ENCODE results near the gene TMA7B.
"Not testable (repeated sequence)": the region's sequence is repeated elsewhere in the genome, so short reads cannot be mapped to it uniquely, and the experiment has no call there.

TMA7B gene

DNA sequence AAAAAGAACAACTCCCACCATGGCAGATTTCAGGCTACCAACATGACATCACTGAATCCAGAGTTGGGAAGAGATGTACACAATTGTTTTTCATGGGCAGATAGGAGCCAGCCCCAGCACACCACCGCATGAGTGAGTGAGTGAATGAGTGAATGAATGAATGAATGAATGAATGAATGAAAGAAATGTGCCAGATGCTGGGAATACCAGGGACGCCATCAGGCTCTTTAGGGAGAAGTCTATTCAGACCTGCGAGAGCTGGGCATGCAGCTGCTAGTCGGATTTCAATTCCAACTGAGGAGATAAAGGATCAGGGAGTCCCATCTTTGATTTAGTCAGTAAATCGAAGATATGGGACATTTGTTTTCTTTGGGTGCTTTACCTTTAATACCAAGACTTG lies 19.3 kb downstream of the TMA7B start:
- DNase-seq (ENCODE audit: low read depth in 2 of 2, low spot score in 1 of 2): no peak

DNA sequence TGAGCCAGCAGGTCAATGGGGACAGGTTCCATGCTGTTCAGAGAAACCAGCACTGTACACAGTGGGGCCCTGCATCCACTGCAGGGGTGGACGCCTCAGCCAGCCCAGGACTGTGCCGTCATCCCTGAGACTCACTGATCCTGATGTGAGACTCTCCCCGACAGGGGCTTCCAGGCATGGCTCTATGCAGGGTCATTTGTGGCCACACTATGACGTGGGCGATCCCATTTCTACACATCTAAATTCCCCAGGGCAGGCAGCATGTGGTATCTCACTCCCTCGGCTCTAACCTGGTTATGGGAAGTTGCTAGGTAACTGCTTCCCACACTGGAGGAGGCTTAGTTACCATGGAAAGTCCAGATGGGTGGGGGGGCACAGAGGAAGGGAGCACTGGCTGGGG lies 20.4 kb downstream of the TMA7B start:
- no peak for DNase-seq (ENCODE audit: low read depth in 2 of 2, low spot score in 1 of 2)

- DNase-seq (ENCODE audit: low read depth in 2 of 2, low spot score in 1 of 2): no peak
These were observed 23.1 kb downstream of the TMA7B start for GRCh38 chr22:39983346-39983745.

DNA sequence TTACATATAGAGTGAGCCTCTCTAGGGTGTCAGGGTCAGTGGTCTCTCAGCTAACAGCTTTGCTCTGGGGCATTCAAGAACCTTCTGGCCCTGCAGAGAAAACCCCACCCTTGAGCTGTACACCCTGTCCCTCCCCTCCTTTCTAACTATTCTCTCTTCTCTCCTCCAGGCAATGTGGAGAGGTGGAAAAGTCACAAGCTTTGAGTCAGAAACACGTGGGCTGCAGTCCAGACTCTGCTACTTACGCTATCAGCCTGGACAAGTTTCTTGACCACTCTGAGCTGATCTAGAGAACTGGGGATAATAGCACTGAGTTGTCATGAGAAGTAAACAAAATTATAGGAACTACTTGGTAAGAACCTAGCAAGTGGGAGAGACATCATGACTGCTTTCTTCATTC lies 23.8 kb downstream of the TMA7B start:
- DNase-seq (ENCODE audit: low read depth in 2 of 2, low spot score in 1 of 2): no peak

DNA sequence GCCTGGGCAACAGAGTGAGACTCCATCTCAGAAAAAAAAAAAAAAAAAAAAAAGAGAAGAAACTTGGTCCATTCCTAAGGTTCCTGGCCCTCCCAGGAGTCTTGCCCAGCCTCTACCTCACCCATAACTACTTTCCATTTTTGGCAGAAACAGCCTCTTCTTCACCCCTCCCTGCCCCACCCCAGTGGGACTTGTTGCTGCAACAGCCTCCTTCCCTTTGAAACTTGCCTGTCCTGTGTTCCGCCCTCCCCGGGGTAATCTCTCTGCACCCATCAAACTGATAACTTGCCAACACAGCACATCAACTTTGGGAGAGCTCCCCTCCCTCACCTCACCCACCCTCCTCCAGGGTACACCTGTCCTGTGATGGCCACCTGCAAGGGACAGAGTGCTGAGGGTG lies 24.5 kb downstream of the TMA7B start:
- no peak for DNase-seq (ENCODE audit: low read depth in 2 of 2, low spot score in 1 of 2)

DNA sequence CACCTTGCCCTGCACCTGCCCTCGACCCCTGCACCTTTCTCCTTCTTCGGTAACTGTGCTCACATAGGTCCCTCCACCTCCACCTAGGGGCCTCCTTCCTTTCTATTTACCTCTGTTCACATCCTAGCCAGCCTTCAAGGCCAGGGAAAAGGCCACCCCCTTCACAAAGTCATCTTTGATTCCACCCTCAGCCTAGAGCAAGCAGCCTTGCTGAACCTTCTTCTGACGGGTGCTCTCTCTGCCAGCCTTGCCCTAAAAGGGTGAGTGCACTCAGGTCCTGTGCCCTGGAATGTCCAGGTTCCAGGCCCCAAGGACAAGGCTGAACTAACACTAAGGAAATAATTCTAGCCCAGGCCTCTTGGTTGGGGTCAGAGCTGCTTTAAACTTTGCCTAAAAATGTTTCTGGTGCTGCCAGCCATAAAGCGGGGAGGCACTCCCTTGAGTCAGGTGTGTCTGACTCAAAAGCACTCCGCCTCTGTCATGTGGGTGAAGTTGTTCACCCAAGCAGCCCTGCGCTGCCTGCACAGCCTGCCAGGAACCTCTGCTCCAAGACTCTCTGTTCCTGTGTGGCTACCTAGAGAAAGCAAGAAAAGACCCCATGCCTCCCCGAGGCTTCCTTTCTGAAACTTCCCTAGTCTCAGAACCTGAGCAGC lies 25.3 kb downstream of the TMA7B start:
- no peak for DNase-seq (ENCODE audit: low read depth in 2 of 2, low spot score in 1 of 2)

- DNase-seq (ENCODE audit: low read depth in 2 of 2, low spot score in 1 of 2): no peak
These were observed 28.4 kb downstream of the TMA7B start for GRCh38 chr22:39988386-39989114.

- DNase-seq (ENCODE audit: low read depth in 2 of 2, low spot score in 1 of 2): no peak
These were observed 29.4 kb downstream of the TMA7B start for GRCh38 chr22:39989633-39990032.

GRCh38 chr22:39990686-39991085 lies 30.5 kb downstream of the TMA7B start:
- no peak for DNase-seq (ENCODE audit: low read depth in 2 of 2, low spot score in 1 of 2)

DNA sequence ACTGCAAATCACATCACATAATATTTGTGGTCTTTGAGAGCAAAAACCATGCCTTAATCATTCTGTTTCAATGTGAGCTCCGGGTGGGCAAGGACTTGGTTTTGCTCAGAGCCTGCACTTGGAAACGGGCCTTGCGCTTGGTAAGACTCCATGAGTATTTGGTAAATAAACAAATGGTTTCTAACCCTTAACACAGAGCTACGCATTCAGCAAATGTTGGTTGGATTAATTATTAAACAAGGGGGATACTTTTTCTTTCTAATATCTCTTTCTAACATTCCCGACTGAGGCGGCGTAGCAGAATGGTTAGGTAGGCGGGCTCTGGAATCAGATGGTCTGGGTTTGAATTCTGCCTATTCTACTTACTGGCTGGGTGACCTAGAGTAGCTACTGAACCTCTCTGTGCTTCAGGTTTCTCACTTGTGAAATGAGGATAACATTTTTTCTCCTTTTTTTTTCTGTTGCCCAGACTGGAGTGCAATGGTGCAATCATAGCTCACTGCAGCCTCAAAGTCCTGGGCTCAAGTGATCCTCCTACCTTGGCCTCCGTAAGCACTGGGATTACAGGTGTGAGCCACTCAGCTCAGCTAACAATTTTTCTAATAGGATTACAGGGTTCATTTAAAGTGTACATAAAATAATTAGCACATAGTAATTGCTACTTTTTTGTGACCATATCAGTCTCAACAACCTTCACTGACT lies 31.1 kb downstream of the TMA7B start:
- no peak for DNase-seq (ENCODE audit: low read depth in 2 of 2, low spot score in 1 of 2)

DNA sequence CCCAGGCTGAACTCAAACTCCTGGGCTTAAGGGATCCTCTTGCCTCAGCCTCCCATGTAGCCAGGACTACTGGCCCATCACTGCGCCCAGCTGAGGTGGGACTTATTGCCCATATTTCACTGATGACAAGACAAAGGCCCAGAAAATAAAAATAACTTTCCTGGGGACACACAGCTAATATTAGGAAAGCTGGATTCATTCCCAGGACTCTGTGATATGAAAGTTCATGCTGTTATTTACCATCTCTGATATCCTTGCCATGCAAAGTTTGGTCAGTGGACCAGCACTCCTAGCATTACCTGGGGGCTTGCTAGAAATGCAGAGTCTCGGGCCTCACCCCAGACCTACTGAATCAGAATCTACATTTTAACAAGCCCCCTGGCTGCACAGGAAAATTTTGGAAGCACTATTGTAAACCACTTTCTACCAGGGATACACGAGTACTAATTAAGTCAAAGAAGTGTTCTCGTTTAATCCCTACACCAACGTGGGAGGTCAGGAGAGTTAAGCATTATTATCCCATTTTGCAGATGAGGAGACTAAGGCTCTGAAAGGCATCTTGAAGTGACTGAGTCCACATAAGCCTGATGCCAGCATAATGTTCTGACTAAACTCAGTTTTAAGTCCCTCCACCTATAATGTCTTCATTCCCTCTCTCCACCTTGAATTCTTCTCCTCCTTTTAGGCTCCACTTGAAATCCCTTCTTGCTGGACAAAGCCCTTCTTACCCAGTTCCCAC lies 32.1 kb downstream of the TMA7B start:
- DNase-seq (ENCODE audit: low read depth in 2 of 2, low spot score in 1 of 2): no peak

DNA sequence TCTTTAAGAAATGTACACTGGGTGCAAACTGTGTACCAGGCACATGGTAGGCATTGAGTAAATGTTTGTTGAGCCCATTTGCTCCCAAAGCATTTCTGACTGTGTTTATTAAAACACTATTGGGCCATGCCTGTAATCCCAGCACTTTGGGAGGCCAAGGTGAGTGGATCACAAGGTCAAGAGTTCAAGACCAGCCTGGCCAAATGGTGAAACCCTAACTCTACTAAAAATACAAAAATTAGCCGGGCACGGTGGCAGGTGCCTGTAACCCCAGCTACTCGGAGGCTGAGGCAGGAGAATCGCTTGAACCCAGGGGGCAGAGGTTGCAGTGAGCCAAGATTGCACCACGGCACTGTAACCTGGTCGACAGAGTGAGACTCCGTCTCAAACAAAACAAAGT lies 32.7 kb downstream of the TMA7B start:
- DNase-seq (ENCODE audit: low read depth in 2 of 2, low spot score in 1 of 2): not testable (repeated sequence)

DNA sequence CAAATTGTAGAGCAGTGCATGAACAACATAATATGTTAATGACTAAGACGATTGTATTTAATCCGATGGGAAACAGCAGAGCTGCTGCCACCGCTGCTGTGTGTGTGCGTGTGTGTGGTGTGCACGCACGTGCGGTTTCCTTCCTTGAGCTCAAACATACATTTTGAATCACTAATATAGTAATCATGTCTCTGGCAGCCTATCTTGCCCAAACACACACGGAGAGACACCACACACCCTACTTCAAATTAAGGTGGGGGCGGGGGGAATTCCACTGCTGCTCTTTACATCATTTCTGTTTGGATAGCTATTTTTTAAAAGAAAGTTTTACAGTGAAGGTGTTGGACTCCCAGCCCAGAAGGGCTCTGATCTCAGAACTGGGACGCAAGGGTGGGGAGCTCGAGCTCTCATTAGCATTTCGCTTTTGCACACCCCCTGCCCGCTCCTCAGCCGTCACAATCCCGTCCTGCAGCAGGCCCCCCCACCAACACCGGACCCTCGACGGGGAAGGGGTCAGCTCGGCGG lies 33.9 kb downstream of the TMA7B start:
- peak; percentile 24 to 50 for DNase-seq (ENCODE audit: low read depth in 2 of 2, low spot score in 1 of 2)

GRCh38 chr22:39994566-39995392 lies 34.6 kb downstream of the TMA7B start, which contains the start of gene FAM83F:
Gene FAM83F, plus strand, starts transcription at chr22:39994954. Its CDS starts 89 bp downstream, at chr22:39995043.
- no peak for DNase-seq (ENCODE audit: low read depth in 2 of 2, low spot score in 1 of 2)

DNA sequence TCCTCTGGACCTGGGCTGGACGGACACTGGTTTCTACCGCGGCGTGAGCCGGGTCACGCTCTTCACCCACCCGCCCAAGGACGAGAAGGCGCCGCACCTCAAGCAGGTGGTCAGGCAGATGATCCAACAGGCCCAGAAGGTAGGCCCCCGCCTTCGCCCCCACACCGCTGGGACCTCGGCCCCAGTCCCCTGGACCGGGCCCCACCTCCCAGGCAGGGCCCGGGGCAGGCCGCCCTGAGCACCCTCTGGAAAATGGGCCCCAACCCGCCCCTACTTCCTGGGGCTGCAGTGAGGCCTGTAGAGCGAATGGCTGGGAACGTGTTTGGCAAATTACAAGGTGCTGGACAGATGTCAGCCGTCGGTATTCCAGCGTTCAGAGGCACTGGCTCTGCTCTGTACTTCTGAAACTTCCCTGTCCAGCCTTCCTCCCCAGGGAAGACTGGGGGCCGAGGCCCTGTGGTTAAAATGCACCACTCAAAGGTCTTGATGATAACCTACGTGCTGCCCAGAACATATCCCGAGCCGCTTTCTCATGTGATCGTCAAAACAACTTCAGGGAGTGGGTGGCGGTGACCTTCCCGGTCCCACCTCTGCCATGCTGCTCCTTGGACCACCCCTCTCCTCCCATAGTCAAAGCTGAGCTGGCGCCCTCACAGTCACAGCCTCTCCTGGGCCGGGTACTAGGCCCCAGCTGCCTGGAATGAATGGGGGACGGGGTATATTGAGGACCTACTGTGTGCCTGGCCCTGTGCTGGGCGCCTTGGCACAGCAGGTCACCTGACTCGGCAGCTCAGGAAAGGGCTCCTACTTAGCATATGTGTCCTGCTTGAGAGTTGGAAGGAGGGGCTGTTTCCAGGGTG lies 35.4 kb downstream of the TMA7B start:
- no peak for DNase-seq (ENCODE audit: low read depth in 2 of 2, low spot score in 1 of 2)

DNA sequence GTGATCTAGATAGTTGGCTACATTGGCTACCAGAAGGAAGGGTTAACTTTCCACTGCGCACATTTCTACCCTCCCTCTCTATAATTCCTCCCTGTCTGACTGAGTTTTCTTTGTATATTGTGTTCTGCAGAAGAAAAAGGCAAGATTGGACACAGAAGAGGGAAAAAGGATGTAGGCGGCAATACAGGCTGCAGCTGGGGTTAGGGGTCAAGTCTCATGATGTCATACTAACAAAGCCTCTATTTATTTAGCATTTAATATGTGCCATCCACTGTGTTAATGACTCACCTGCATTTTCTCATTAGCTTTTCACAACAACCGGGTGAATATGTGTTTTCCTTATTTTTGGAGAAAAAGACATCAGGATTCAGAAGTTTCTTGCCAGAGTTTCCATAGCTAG lies 36.5 kb downstream of the TMA7B start:
- no peak for DNase-seq (ENCODE audit: low read depth in 2 of 2, low spot score in 1 of 2)

GRCh38 chr22:39997421-39997820 lies 37.2 kb downstream of the TMA7B start:
- no peak for DNase-seq (ENCODE audit: low read depth in 2 of 2, low spot score in 1 of 2)

DNA sequence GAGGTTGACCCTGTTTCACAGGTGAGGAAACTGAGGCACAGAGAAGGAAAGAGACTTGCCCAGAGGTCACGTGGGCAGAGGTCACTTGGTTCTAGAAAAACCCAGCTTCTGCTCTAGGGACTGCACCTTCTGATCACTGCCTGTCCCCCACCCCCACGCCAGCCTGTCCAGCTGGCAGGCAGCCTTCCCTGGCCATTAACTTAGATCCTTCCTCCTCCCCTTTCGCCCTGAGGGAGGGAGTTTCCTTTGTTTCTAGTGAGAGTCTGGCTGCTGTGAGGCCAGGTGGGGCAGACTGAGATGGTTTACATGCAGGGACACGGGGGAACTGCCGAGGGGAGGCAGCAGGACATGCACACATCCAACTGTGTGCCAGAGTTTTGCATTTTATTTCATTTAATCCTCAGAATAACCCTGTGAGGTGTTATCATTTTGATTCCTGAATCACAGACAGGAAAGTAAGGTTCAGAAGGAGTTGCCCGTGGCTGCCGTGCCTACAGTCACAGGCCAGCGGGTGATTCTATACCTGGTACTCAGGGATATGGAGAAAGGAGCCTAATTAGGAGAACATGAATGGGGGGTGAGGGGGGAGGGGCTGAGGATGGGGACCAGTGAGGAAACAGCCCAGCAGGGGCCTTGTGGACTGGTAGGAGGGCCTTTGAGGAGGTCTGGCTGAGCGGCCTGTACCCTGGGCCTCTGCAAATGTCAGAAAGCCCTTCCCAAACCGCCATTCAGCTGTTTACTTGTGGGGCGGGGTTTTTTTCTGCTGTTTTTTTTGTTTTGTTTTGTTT lies 37.9 kb downstream of the TMA7B start:
- no peak for DNase-seq (ENCODE audit: low read depth in 2 of 2, low spot score in 1 of 2)
